Lower leg skin (tissue), 3 donors: ENCODE measurements around the gene FRY.

ENCODE experiments used
- CTCF ChIP-seq, 3 donors: fragments of 450-650 bp; IDR thresholded peaks; one replicate each; pipeline ENCODE4 v1.5.1; 2016; ENCODE audit warnings: antibody characterized with exemption in 3 of 3, mild to moderate bottlenecking in 3 of 3, moderate library complexity in 2 of 3
- POLR2A ChIP-seq, 2 donors: fragments of 450-650 bp; IDR thresholded peaks; one replicate each; pipeline ENCODE4 v1.6.1; 2016 to 2017; ENCODE audit warnings: antibody characterized with exemption in 2 of 2, mild to moderate bottlenecking in 1 of 2, moderate library complexity in 1 of 2

GRCh38 chr13:32045982-32046785, 14.6 kb downstream of the FRY start:
- TF ChIP-seq CTCF (IDR thresholded peaks at IDR 0.05) (no peak), POLR2A (IDR thresholded peaks at IDR 0.05) (no peak)
